HepG2 (cell line): ENCODE measurements around the gene EEIG1. TPM values are rescaled to one million over a fixed set of nuclear protein-coding genes. Genes with fewer than 3 reads are reported as not detected.

ENCODE experiments used
- GABPA ChIP-seq, 2 experiments: IDR thresholded peaks; 2 replicates each; pipeline ENCODE4 v1.6.1; 2011 to 2016; ENCODE audit warnings: low read depth in 2 of 2, low read length in 1 of 2, missing biosample characterization in 1 of 2, missing genetic modification characterization in 1 of 2
- HNF1B ChIP-seq: sonication (generic); formaldehyde crosslinking; IDR thresholded peaks from 2 replicates; pipeline ENCODE4 v1.5.1; 2020; ENCODE audit warnings: mild to moderate bottlenecking, moderate library complexity, missing genetic modification reagents
- HOXD1 ChIP-seq: sonication (generic); formaldehyde crosslinking; IDR thresholded peaks from 2 replicates; pipeline ENCODE4 v1.5.0; 2020; ENCODE audit warnings: missing genetic modification reagents
- MATR3 ChIP-seq: sonication (generic); formaldehyde crosslinking; IDR thresholded peaks from 2 replicates; pipeline ENCODE4 v1.4.0; 2020; ENCODE audit warnings: missing genetic modification reagents
- MED13 ChIP-seq: sonication (generic); formaldehyde crosslinking; IDR thresholded peaks from 2 replicates; pipeline ENCODE4 v1.5.0; 2020; ENCODE audit warnings: missing genetic modification reagents
- NFRKB ChIP-seq: fragments of 450-650 bp; IDR thresholded peaks from 2 replicates; pipeline ENCODE4 v1.6.1; 2017
- RFX5 ChIP-seq: IDR thresholded peaks from 2 replicates; pipeline ENCODE4 v1.6.1; 2011; ENCODE audit warnings: low read depth, low read length, improper control_type of control experiment
- ZKSCAN8 ChIP-seq: IDR thresholded peaks from 2 replicates; pipeline ENCODE4 v1.6.1; 2016; ENCODE audit warnings: borderline replicate concordance, missing genetic modification reagents, missing compliant biosample characterization
- ZNF142 ChIP-seq: sonication (generic); formaldehyde crosslinking; IDR thresholded peaks from 2 replicates; pipeline ENCODE4 v1.4.0; 2020; ENCODE audit warnings: missing genetic modification reagents
- ZNF263 ChIP-seq: sonication (generic); formaldehyde crosslinking; IDR thresholded peaks from 2 replicates; pipeline ENCODE4 v1.4.0; 2020; ENCODE audit warnings: missing genetic modification reagents
- ZNF501 ChIP-seq: sonication (generic); formaldehyde crosslinking; IDR thresholded peaks from 2 replicates; pipeline ENCODE4 v1.5.1; 2020; ENCODE audit warnings: mild to moderate bottlenecking, moderate library complexity, missing genetic modification reagents
- ZNF614 ChIP-seq: IDR thresholded peaks from 2 replicates; pipeline ENCODE4 v1.6.1; 2018; ENCODE audit warnings: missing biosample characterization, missing genetic modification reagents, inconsistent platforms, borderline replicate concordance
- ZNF616 ChIP-seq: sonication (generic); formaldehyde crosslinking; IDR thresholded peaks from 2 replicates; pipeline ENCODE4 v1.5.0; 2020; ENCODE audit warnings: low read depth, mild to moderate bottlenecking, missing genetic modification reagents
- ZNF749 ChIP-seq: sonication (generic); formaldehyde crosslinking; IDR thresholded peaks from 2 replicates; pipeline ENCODE4 v1.8.0; 2022; ENCODE audit warnings: mild to moderate bottlenecking, missing genetic modification reagents, moderate library complexity, borderline replicate concordance
- polyA plus RNA-seq, 8 experiments: library from polyadenylated mRNA; depleted of rRNA in 3 of 8; stranded (reverse) in 7 of 8; unstranded in 1 of 8; fragments of >200 nt; fragmentation: Illumina TruSeq in 4 of 8; extraction: Trizol in 4 of 8; gene quantifications; 2 replicates each; pipeline versions ENCODE4 v1.2.1 to v1.2.3, GENCODE V29; 2011 to 2016; ENCODE audit warnings: low read depth in 4 of 8, missing spikeins in 1 of 8, mixed read lengths in 1 of 8; ENCODE audit not compliant: insufficient read depth in 1 of 8
- total RNA-seq, 5 experiments: library from RNA; depleted of rRNA; stranded (reverse); fragments of >200 nt; fragmentation: Illumina TruSeq; extraction: Trizol; gene quantifications; 2 replicates each; pipeline ENCODE4 v1.2.3, GENCODE V29; 2016; ENCODE audit warnings: low read depth in 1 of 5
- TF ChIP-seq, protein P1 (sequence below): sonication (generic); formaldehyde crosslinking; IDR thresholded peaks from 2 replicates; pipeline ENCODE4 v1.8.1; 2023; ENCODE audit warnings: mild to moderate bottlenecking, inconsistent platforms, moderate library complexity, missing genetic modification reagents, borderline replicate concordance
- TF ChIP-seq, protein P2 (sequence below): sonication (generic); formaldehyde crosslinking; IDR thresholded peaks from 2 replicates; pipeline ENCODE4 v1.5.0; 2020; ENCODE audit warnings: mild to moderate bottlenecking, missing genetic modification reagents
- TF ChIP-seq, protein P3 (sequence below): sonication (generic); formaldehyde crosslinking; IDR thresholded peaks from 2 replicates; pipeline ENCODE4 v1.8.0; 2022; ENCODE audit warnings: missing genetic modification reagents, mild to moderate bottlenecking, borderline replicate concordance

EEIG1 gene
- total and polyA plus RNA-seq, 2 of the 13 experiments (the other 11 are each of a cell fraction or from before 2014, with no cell fraction given): 16.6 to 25.2 TPM

DNA sequence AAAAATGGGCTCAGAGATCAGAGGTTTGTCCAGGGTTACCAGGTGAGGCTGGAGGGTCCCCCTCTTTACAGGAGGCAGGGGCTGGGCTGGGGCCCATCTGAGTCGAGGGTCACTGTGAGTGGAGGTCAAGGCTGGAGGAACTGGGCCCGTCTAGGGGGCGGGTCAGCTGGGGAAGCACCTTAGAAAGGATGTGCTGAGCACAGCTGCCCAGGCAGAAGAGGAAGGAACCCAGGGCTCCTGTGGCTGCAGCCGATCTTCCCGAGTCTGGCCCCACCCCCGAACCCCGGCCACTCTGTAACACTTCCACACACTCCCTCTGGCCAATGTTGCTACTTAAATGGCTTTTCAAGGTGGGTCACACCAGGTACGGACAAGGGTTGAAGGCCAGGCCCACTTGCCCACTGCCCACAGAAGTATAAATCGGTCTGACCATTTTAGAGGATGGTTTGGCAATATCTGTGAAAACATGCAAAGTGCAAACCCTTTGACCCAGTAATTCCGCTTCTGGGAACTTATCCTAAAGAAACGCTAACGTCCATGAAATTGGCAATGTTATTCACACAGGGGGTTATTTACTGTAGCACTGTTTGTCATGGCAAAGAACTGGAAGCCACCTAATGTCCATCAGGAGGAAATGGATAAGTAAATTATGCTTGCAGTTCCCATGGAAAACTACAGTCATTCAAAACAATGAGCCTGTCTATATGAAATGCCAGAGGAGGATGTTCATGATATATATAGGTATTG lies 30.5 kb upstream of the EEIG1 start (continued):
- TF ChIP-seq ZNF614 (CRISPR knock-in tag): no peak
- no peak for TF ChIP-seq NFRKB
- TF ChIP-seq ZNF749 (CRISPR knock-in tag): no peak
- 0 out of 2 replicates have a peak, but pooled peaks have one; percentile 38 for TF ChIP-seq HNF1B (CRISPR knock-in tag)
- no peak for TF ChIP-seq ZKSCAN8 (CRISPR knock-in tag)
- TF ChIP-seq ZNF501 (CRISPR knock-in tag): peak; percentile 50; the same call in 1 of the 2 replicates
- TF ChIP-seq, protein P1, sequence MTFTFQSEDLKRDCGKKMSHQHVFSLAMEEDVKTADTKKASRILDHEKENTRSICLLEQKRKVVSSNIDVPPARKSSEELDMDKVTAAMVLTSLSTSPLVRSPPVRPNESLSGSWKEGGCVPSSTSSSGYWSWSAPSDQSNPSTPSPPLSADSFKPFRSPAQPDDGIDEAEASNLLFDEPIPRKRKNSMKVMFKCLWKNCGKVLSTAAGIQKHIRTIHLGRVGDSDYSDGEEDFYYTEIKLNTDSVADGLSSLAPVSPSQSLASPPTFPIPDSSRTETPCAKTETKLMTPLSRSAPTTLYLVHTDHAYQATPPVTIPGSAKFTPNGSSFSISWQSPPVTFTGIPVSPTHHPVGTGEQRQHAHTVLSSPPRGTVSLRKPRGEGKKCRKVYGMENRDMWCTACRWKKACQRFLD (CRISPR knock-in tag): no peak
- no peak for TF ChIP-seq ZNF142 (CRISPR knock-in tag)
- TF ChIP-seq, protein P2, sequence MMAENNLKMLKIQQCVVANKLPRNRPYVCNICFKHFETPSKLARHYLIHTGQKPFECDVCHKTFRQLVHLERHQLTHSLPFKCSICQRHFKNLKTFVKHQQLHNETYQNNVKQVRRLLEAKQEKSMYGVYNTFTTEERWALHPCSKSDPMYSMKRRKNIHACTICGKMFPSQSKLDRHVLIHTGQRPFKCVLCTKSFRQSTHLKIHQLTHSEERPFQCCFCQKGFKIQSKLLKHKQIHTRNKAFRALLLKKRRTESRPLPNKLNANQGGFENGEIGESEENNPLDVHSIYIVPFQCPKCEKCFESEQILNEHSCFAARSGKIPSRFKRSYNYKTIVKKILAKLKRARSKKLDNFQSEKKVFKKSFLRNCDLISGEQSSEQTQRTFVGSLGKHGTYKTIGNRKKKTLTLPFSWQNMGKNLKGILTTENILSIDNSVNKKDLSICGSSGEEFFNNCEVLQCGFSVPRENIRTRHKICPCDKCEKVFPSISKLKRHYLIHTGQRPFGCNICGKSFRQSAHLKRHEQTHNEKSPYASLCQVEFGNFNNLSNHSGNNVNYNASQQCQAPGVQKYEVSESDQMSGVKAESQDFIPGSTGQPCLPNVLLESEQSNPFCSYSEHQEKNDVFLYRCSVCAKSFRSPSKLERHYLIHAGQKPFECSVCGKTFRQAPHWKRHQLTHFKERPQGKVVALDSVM (CRISPR knock-in tag): no peak
- no peak for TF ChIP-seq MED13
- TF ChIP-seq, protein P3, sequence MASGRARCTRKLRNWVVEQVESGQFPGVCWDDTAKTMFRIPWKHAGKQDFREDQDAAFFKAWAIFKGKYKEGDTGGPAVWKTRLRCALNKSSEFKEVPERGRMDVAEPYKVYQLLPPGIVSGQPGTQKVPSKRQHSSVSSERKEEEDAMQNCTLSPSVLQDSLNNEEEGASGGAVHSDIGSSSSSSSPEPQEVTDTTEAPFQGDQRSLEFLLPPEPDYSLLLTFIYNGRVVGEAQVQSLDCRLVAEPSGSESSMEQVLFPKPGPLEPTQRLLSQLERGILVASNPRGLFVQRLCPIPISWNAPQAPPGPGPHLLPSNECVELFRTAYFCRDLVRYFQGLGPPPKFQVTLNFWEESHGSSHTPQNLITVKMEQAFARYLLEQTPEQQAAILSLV (CRISPR knock-in tag): no peak
- TF ChIP-seq HOXD1: no peak
- no peak for TF ChIP-seq ZNF263 (CRISPR knock-in tag)
- no peak for TF ChIP-seq ZNF616 (CRISPR knock-in tag)
- TF ChIP-seq RFX5: no peak
- TF ChIP-seq GABPA (IDR thresholded peaks at IDR 0.05; ENCODE audit: low read depth, low read length): no peak
- 0 out of 2 replicates have a peak, but pooled peaks have one; percentile 15 for TF ChIP-seq GABPA (CRISPR knock-in tag; IDR thresholded peaks at IDR 0.05; ENCODE audit: low read depth)
- no peak for TF ChIP-seq MATR3 (CRISPR knock-in tag)
